Stomach smooth muscle (tissue), 2 donors: ENCODE data around the gene MPV17L2.

ENCODE experiments used
- H3K27ac ChIP-seq: one replicate; pipeline ENCODE4 v1.7.0; 2013; ENCODE audit warnings: mild to moderate bottlenecking, low read length, inconsistent platforms
- H3K27me3 ChIP-seq, 2 donors: one replicate each; pipeline ENCODE4 v1.7.0; 2013; ENCODE audit warnings: low read length in 2 of 2; ENCODE audit not compliant: insufficient read depth in 2 of 2, control insufficient read depth in 1 of 2
- H3K36me3 ChIP-seq, 2 donors: one replicate each; pipeline ENCODE4 v1.7.0; 2013; ENCODE audit warnings: low read length in 2 of 2; ENCODE audit not compliant: control insufficient read depth in 2 of 2, insufficient read depth in 2 of 2
- H3K4me1 ChIP-seq: one replicate; pipeline ENCODE4 v1.7.0; 2013; ENCODE audit warnings: low read length; ENCODE audit not compliant: control insufficient read depth, insufficient read depth
- H3K4me3 ChIP-seq, 2 donors: one replicate each; pipeline ENCODE4 v1.7.0; 2013; ENCODE audit warnings: low read length in 2 of 2
- H3K9ac ChIP-seq, 2 donors: one replicate each; pipeline ENCODE4 v1.7.0; 2013; ENCODE audit warnings: low read length in 2 of 2, mild to moderate bottlenecking in 1 of 2
- H3K9me3 ChIP-seq, 2 donors: one replicate each; pipeline ENCODE4 v1.7.0; 2013; ENCODE audit warnings: low read length in 2 of 2; ENCODE audit not compliant: control insufficient read depth in 2 of 2
- donor health status: healthy.
- donor health status: Pancreatic carcinoma.

Gene MPV17L2

GRCh38 chr19:18160971-18161635, 31.9 kb upstream of the MPV17L2 start:
- H3K9ac ChIP-seq = peak overlapping the region; percentile 42 to 55
- H3K4me1 ChIP-seq = peaks cover 37% of the 10 kb centered on the region
- no peaks in the 10 kb centered on the region for H3K27me3 ChIP-seq
- H3K9me3 ChIP-seq = no peaks in the 10 kb centered on the region
- H3K4me3 ChIP-seq = peak overlapping the region; percentile 29 to 69
- H3K27ac ChIP-seq = peak overlapping the region; percentile 58
- H3K36me3 ChIP-seq = peaks cover 22 to 24% of the 10 kb centered on the region in 2 donors

- no peaks in the 10 kb centered on the region for H3K9me3 ChIP-seq
- peaks cover 24 to 25% of the 10 kb centered on the region in 2 donors for H3K36me3 ChIP-seq
- H3K27ac ChIP-seq = no peak overlapping the region
- peaks cover 32% of the 10 kb centered on the region for H3K4me1 ChIP-seq
- H3K27me3 ChIP-seq = no peaks in the 10 kb centered on the region
- H3K4me3 ChIP-seq = peak overlapping the region; percentile 29 to 69
- H3K9ac ChIP-seq = peak overlapping the region; percentile 31 to 42
These were observed 31.4 kb upstream of the MPV17L2 start for GRCh38 chr19:18161636-18162002.

- H3K4me1 ChIP-seq = peaks cover 17% of the 10 kb centered on the region
- H3K36me3 ChIP-seq = peaks cover 28 to 30% of the 10 kb centered on the region in 2 donors
- no peak overlapping the region for H3K4me3 ChIP-seq
- H3K9ac ChIP-seq = no peak overlapping the region
- H3K9me3 ChIP-seq = no peaks in the 10 kb centered on the region
- no peak overlapping the region for H3K27ac ChIP-seq
- no peaks in the 10 kb centered on the region for H3K27me3 ChIP-seq
These were observed 28.9 kb upstream of the MPV17L2 start for GRCh38 chr19:18164072-18164471.

GRCh38 chr19:18165794-18166544, 27.0 kb upstream of the MPV17L2 start:
- no peak overlapping the region for H3K4me3 ChIP-seq
- H3K9ac ChIP-seq = no peak overlapping the region
- H3K9me3 ChIP-seq = no peaks in the 10 kb centered on the region
- peaks cover 8% of the 10 kb centered on the region for H3K4me1 ChIP-seq
- H3K27ac ChIP-seq = no peak overlapping the region
- no peaks in the 10 kb centered on the region for H3K27me3 ChIP-seq
- H3K36me3 ChIP-seq = peaks cover 31 to 33% of the 10 kb centered on the region in 2 donors

GRCh38 chr19:18167011-18167410, 26.0 kb upstream of the MPV17L2 start:
- Histone ChIP-seq H3K9ac (no peak overlapping the region), H3K27me3 (no peaks in the 10 kb centered on the region), H3K27ac (no peak overlapping the region), H3K36me3 (peaks cover 28 to 33% of the 10 kb centered on the region in 2 donors), H3K4me3 (no peak overlapping the region), H3K4me1 (no peaks in the 10 kb centered on the region), H3K9me3 (no peaks in the 10 kb centered on the region)

GRCh38 chr19:18167975-18168645, 24.9 kb upstream of the MPV17L2 start:
- no peaks in the 10 kb centered on the region for H3K27me3 ChIP-seq
- H3K9ac ChIP-seq = no peak overlapping the region
- no peak overlapping the region for H3K4me3 ChIP-seq
- H3K4me1 ChIP-seq = peaks cover under 1% of the 10 kb centered on the region
- H3K27ac ChIP-seq = no peak overlapping the region
- peaks cover 23 to 25% of the 10 kb centered on the region in 2 donors for H3K36me3 ChIP-seq
- no peaks in the 10 kb centered on the region for H3K9me3 ChIP-seq

- no peak overlapping the region for H3K4me3 ChIP-seq
- H3K9me3 ChIP-seq = no peaks in the 10 kb centered on the region
- H3K4me1 ChIP-seq = peaks cover 7% of the 10 kb centered on the region
- no peak overlapping the region for H3K9ac ChIP-seq
- no peaks in the 10 kb centered on the region for H3K27me3 ChIP-seq
- H3K27ac ChIP-seq = no peak overlapping the region
- H3K36me3 ChIP-seq = peaks cover 16 to 20% of the 10 kb centered on the region in 2 donors
These were observed 24.2 kb upstream of the MPV17L2 start for GRCh38 chr19:18168673-18169381.

- Histone ChIP-seq H3K4me3 (no peak overlapping the region), H3K4me1 (peaks cover 12% of the 10 kb centered on the region), H3K27me3 (no peaks in the 10 kb centered on the region), H3K9ac (no peak overlapping the region), H3K27ac (no peak overlapping the region), H3K9me3 (no peaks in the 10 kb centered on the region), H3K36me3 (peaks cover 12% of the 10 kb centered on the region in 2 donors)
These were observed 22.2 kb upstream of the MPV17L2 start for GRCh38 chr19:18170714-18171255.

GRCh38 chr19:18171605-18172327, 21.3 kb upstream of the MPV17L2 start:
- Histone ChIP-seq H3K36me3 (peaks cover 8% of the 10 kb centered on the region in 2 donors), H3K27me3 (no peaks in the 10 kb centered on the region), H3K9me3 (no peaks in the 10 kb centered on the region), H3K4me1 (peaks cover 12% of the 10 kb centered on the region), H3K9ac (no peak overlapping the region), H3K27ac (no peak overlapping the region), H3K4me3 (no peak overlapping the region)
